Thyroid gland (tissue), 4 donors: ENCODE results near the gene FXYD5.

Source experiments
- POLR2A ChIP-seq, 2 donors: fragments of 450-650 bp; IDR thresholded peaks; one replicate each; pipeline ENCODE4 v1.6.1; 2017; ENCODE audit warnings: antibody characterized with exemption in 2 of 2, mild to moderate bottlenecking in 2 of 2, moderate library complexity in 1 of 2
- TF ChIP-seq, protein P1 (sequence below), 6 experiments: fragments of 200-600 bp in 3 of 6; fragments of 450-650 bp in 3 of 6; sonication (generic) in 3 of 6; IDR thresholded peaks; one replicate each; pipeline ENCODE4 v1.5.1; 2016 to 2019; ENCODE audit warnings: antibody characterized with exemption in 6 of 6, mild to moderate bottlenecking in 2 of 6, inconsistent platforms in 1 of 6, moderate library complexity in 1 of 6

DNA sequence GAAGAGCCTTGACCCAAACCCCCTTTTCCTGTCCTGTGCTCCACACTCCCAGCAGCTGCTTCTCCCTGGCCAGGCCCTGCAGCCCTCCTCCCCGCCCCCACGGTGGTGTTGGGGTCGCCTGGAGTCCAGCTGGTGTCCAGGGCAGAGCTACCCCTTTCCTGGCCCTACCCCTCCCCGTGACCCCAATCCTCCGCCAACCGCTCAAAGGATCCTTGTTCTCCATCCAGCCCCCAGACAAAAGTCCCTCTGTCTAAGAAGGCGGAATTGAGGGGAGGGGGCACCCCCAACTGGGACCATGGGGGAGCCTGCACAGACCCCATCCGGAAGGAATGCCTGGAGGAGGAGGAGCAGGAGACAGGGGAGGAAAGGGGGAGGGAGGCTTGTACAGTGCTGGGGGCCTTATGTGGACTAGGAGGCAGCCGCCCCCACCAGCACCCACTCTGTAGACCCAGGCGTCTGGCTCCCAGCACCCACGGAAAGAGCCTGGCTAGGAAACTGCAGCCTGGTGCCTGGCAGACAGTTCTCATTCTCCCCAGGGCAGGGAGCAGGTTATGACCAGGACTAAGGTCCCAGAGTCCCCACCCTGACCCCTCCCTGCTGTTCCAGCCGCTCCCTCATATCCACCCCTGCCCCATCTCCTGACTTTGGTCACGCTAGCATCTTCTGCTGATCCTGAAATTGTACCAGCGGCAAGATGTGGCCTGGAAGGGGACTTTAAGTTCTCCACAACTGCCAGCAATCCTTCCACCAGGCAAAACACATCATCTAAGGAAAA is 39.2 kb upstream of the FXYD5 start, which contains the start of gene FXYD3:
- TF ChIP-seq POLR2A (IDR thresholded peaks at IDR 0.05), result no peak
- TF ChIP-seq, protein P1, sequence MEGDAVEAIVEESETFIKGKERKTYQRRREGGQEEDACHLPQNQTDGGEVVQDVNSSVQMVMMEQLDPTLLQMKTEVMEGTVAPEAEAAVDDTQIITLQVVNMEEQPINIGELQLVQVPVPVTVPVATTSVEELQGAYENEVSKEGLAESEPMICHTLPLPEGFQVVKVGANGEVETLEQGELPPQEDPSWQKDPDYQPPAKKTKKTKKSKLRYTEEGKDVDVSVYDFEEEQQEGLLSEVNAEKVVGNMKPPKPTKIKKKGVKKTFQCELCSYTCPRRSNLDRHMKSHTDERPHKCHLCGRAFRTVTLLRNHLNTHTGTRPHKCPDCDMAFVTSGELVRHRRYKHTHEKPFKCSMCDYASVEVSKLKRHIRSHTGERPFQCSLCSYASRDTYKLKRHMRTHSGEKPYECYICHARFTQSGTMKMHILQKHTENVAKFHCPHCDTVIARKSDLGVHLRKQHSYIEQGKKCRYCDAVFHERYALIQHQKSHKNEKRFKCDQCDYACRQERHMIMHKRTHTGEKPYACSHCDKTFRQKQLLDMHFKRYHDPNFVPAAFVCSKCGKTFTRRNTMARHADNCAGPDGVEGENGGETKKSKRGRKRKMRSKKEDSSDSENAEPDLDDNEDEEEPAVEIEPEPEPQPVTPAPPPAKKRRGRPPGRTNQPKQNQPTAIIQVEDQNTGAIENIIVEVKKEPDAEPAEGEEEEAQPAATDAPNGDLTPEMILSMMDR (IDR thresholded peaks at IDR 0.05), result no peak
